A549 (cell line): ENCODE data around the gene RPS16. TPM values are rescaled to one million over a fixed set of nuclear protein-coding genes. Genes with fewer than 3 reads are reported as not detected.
A peak's percentile ranks its signal among the peaks of the same experiment; 100 is the strongest.

ENCODE experiments used
- ATAC-seq, 2 experiments: fragments of 200-7000 bp in 1 of 2; fragments of >200 bp in 1 of 2; cut with Nextera tagmentation in 1 of 2; cut with Tn5 transposase in 1 of 2; 3 replicates each; pipeline versions ENCODE4 v1.8.0 to v1.9.1; 2018 to 2020; ENCODE audit warnings: mild to moderate bottlenecking in 1 of 2, moderate library complexity in 1 of 2
- CTCF ChIA-PET: fragments of 300-600 bp; sonication (Branson Sonifier 250); formaldehyde crosslinking; extraction: SDS; loops from one replicate; lab custom pipeline; 2021; ENCODE audit warnings: antibody characterized with exemption, inconsistent platforms; lab: Yijun Ruan, JAX
- POLR2A ChIA-PET: fragments of 350-600 bp; formaldehyde crosslinking; extraction: SDS; loops from one replicate; lab custom pipeline; 2021; ENCODE audit warnings: antibody characterized with exemption, inconsistent platforms; lab: Yijun Ruan, JAX
- DNase-seq, 2 experiments: peaks; one replicate each; pipeline versions ENCODE4 v3.0.0 to v3.0.0-alpha.2; 2011 to 2016; ENCODE audit warnings: low read depth in 1 of 2, low spot score in 1 of 2
- FAIRE-seq: peaks from 2 replicates; lab custom pipeline; 2011; peaks lifted over from hg19 to GRCh38; lab: Jason Lieb, UNC
- H3K27ac ChIP-seq, 2 experiments: fragments of >200 bp; sonication (Bioruptor Twin); formaldehyde crosslinking; 3 replicates each; pipeline ENCODE4 v1.5.1; 2016 to 2017
- H3K4me1 ChIP-seq: fragments of >200 bp; sonication (Bioruptor Twin); formaldehyde crosslinking; 3 replicates; pipeline ENCODE4 v1.6.1; 2016
- H3K4me2 ChIP-seq: fragments of >200 bp; sonication (Bioruptor Twin); formaldehyde crosslinking; 3 replicates; pipeline ENCODE4 v1.6.1; 2016
- H3K4me3 ChIP-seq: fragments of >200 bp; sonication (Bioruptor Twin); formaldehyde crosslinking; 3 replicates; pipeline ENCODE4 v1.5.1; 2016
- H3K9me3 ChIP-seq: fragments of >200 bp; sonication (Bioruptor Twin); formaldehyde crosslinking; 3 replicates; pipeline ENCODE4 v1.6.1; 2016
- ATOH8 ChIP-seq: fragments of 250-450 bp; sonication (Bioruptor Pico); IDR thresholded peaks from 2 replicates; pipeline ENCODE4 v1.5.0; 2020; ENCODE audit warnings: low read depth, mild to moderate bottlenecking, moderate library complexity
- BHLHE40 ChIP-seq: IDR thresholded peaks from 2 replicates; pipeline ENCODE4 v1.6.1; 2012; ENCODE audit warnings: low read depth, low read length, inconsistent platforms
- CHD4 ChIP-seq: fragments of 200-600 bp; sonication (generic); IDR thresholded peaks from 2 replicates; pipeline ENCODE4 v1.6.1; 2016; ENCODE audit warnings: antibody characterized with exemption, mild to moderate bottlenecking, borderline replicate concordance
- E2F6 ChIP-seq: IDR thresholded peaks from 2 replicates; pipeline ENCODE4 v1.6.1; 2012; ENCODE audit warnings: low read depth, borderline replicate concordance
- EHF ChIP-seq: fragments of 250-450 bp; sonication (Bioruptor Pico); IDR thresholded peaks from 2 replicates; pipeline ENCODE4 v1.5.0; 2020; ENCODE audit warnings: mild to moderate bottlenecking
- FOSB ChIP-seq: fragments of 250-450 bp; sonication (Bioruptor Pico); IDR thresholded peaks from 2 replicates; pipeline ENCODE4 v1.5.0; 2020; ENCODE audit warnings: mild to moderate bottlenecking, moderate library complexity
- FOSL2 ChIP-seq, 2 experiments: fragments of 450-650 bp in 1 of 2; fragments of >200 bp in 1 of 2; sonication (Bioruptor Twin) in 1 of 2; formaldehyde crosslinking; IDR thresholded peaks; 2 replicates each; pipeline versions ENCODE4 v1.5.0 to v1.6.1; 2016 to 2020; ENCODE audit warnings: mild to moderate bottlenecking in 1 of 2, moderate library complexity in 1 of 2
- HDAC2 ChIP-seq: fragments of 200-600 bp; sonication (generic); IDR thresholded peaks from 2 replicates; pipeline ENCODE4 v1.6.1; 2016
- HMGXB4 ChIP-seq: fragments of 250-450 bp; sonication (Bioruptor Pico); IDR thresholded peaks from 2 replicates; pipeline ENCODE4 v1.5.0; 2021; ENCODE audit warnings: mild to moderate bottlenecking, moderate library complexity, borderline replicate concordance
- JUNB ChIP-seq: fragments of >200 bp; sonication (Bioruptor Twin); formaldehyde crosslinking; IDR thresholded peaks from 2 replicates; pipeline ENCODE4 v1.6.1; 2016
- MAFK ChIP-seq: fragments of 450-650 bp; IDR thresholded peaks from 2 replicates; pipeline ENCODE4 v1.6.1; 2014; ENCODE audit not compliant: partially characterized antibody
- NFE2L2 ChIP-seq: fragments of 150-350 bp; conservative IDR thresholded peaks from 2 replicates; pipeline ENCODE4 v1.6.1; 2014; ENCODE audit warnings: low read length
- RAD21 ChIP-seq, 2 experiments: fragments of >200 bp in 1 of 2; sonication (Bioruptor Twin) in 1 of 2; formaldehyde crosslinking in 1 of 2; IDR thresholded peaks in 1 of 2; conservative IDR thresholded peaks in 1 of 2; 2 replicates in 1 of 2; 3 replicates in 1 of 2; pipeline ENCODE4 v1.6.1; 2012 to 2018; ENCODE audit warnings: inconsistent platforms in 1 of 2
- SMC3 ChIP-seq: fragments of >200 bp; sonication (Bioruptor Twin); formaldehyde crosslinking; IDR thresholded peaks from 3 replicates; pipeline ENCODE4 v1.6.1; 2018; ENCODE audit warnings: inconsistent platforms
- SREBF2 ChIP-seq: fragments of 450-650 bp; IDR thresholded peaks from 2 replicates; pipeline ENCODE4 v1.6.1; 2014; ENCODE audit warnings: mild to moderate bottlenecking, moderate library complexity
- TFCP2L1 ChIP-seq: fragments of 250-450 bp; sonication (Bioruptor Pico); IDR thresholded peaks from 2 replicates; pipeline ENCODE4 v1.5.0; 2021; ENCODE audit warnings: mild to moderate bottlenecking
- TP53 ChIP-seq: fragments of 250-450 bp; sonication (Bioruptor Pico); IDR thresholded peaks from 2 replicates; pipeline ENCODE4 v1.5.0; 2021; ENCODE audit warnings: mild to moderate bottlenecking, moderate library complexity
- ZFP36 ChIP-seq: fragments of 450-650 bp; IDR thresholded peaks from 2 replicates; pipeline ENCODE4 v1.6.1; 2014; ENCODE audit warnings: borderline replicate concordance; ENCODE audit not compliant: partially characterized antibody
- ZSCAN20 ChIP-seq: fragments of 250-450 bp; sonication (Bioruptor Pico); IDR thresholded peaks from 2 replicates; pipeline ENCODE4 v1.8.0; 2022; ENCODE audit warnings: mild to moderate bottlenecking, moderate library complexity
- WGBS: methylation state at CpG from one replicate; pipeline ENCODE4 v1.1.6; 2017; ENCODE audit errors: missing lambda C conversion rate; 5-methylcytosine and 5-hydroxymethylcytosine counted together
- polyA plus RNA-seq, 4 experiments: library from polyadenylated mRNA; depleted of rRNA in 3 of 4; stranded (reverse); fragments of >200 nt; fragmentation: RNase III in 1 of 4; extraction: RNeasy Plus Mini Kit Qiagen cat#74134 plus additional on column Dnase treatment in 1 of 4; gene quantifications; 2 replicates in 3 of 4; 3 replicates in 1 of 4; pipeline ENCODE4 v1.2.3, GENCODE V29; 2011 to 2017
- TF ChIP-seq, protein P1 (sequence below): fragments of >200 bp; sonication (Bioruptor Twin); formaldehyde crosslinking; IDR thresholded peaks from 3 replicates; pipeline ENCODE4 v1.5.1; 2016
- TF ChIP-seq, protein P2 (sequence below): fragments of >200 bp; sonication (Bioruptor Twin); formaldehyde crosslinking; IDR thresholded peaks from 2 replicates; pipeline ENCODE4 v1.6.1; 2016

RPS16 gene
- polyA plus RNA-seq, 2 of the 4 experiments (the other 2 are of a cell fraction): 4,348 to 4,855 TPM

- TF ChIP-seq ATOH8 (CRISPR knock-in tag) (no peak; the same call in 1 of the 2 replicates), TFCP2L1 (0 out of 2 replicates have a peak, but pooled peaks have one; percentile 72), BHLHE40 (no peak), HDAC2 (no peak), NFE2L2 (0 out of 2 replicates have a peak, but pooled peaks have one; percentile 21)
Observed at GRCh38 chr19:39411081-39411831, 24.5 kb downstream of the RPS16 start (continued).

- Histone ChIP-seq H3K4me2 (peak overlapping the region; percentile 95), H3K27ac (peak overlapping the region; percentile 94 to 99), H3K9me3 (no peaks in the 10 kb centered on the region), H3K4me3 (peak overlapping the region; percentile 76), H3K4me1 (peaks cover 48% of the 10 kb centered on the region)
- WGBS: 81% methylated on average over 1 of the region's 1 CpG
- ChIA-PET CTCF (interaction anchor here (0.6 to 2.3 kb wide), 23 partner anchors 11 to 1004 kb away, joined by 3 to 484 read pairs (median 8); partner anchors contain the start of genes EID2B, MED29, PAF1 and RPS16), POLR2A (interaction anchor here (2.2 to 2.3 kb wide), 3 partner anchors 8 to 25 kb away, joined by 42 to 45 read pairs (median 42); partner anchors contain the start of gene RPS16)
- DNase-seq (no peak), FAIRE-seq (peak; percentile 67), ATAC-seq (no peak)
- TF ChIP-seq RAD21 (conservative IDR thresholded peaks at IDR 0.05 in 1 of 2, IDR thresholded peaks at IDR 0.05 in 1 of 2): no peak
- 0 out of 2 replicates have a peak, but pooled peaks have one; percentile 12 for TF ChIP-seq TFCP2L1
- TF ChIP-seq ATOH8 (CRISPR knock-in tag): 0 out of 2 replicates have a peak, but pooled peaks have one; percentile 43
Observed at GRCh38 chr19:39410831-39411080, 25.0 kb downstream of the RPS16 start.

DNA sequence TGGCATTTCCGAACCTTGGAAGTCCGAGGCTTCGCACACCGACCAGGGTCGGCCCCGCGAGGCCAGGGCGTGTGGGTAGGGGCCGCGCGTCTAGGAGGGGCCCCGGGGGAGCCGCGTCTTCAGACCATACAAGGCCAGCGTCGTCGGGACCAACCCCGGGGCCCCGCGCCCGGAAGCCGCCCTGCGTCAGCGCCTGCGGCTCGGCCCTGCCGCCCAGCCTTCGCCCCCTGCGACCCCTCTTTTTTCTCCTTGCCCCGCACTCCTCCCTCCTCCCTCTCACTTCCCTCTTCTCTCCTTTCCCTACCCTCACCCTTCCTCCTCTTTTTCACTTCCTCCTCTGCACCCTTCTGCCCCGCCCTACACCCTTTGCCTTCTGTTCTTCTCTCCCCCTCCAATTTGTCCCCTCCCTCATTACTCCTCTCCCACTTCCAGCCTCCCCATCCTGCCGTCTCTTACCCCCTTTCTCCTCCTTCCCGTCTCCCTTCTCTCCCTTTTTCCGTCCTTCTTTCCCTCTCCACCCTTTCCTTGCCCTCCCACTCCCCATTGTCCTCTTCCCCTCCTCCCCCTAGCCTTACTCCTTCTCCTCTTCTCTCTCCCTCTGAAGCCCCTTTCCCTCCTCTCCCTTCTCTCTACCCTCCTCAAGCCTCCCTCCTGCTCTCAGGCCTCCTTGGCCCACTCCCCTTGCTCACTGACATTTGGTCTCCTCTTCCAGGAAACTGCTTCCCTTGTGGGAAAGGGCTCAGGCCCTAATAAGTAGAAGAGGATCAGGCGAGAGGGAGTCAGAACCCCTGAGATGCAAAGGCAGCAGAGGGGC, 25.5 kb downstream of the RPS16 start:
- Histone ChIP-seq H3K4me3 (peak overlapping the region; percentile 76), H3K9me3 (no peaks in the 10 kb centered on the region), H3K27ac (peak overlapping the region; percentile 94 to 99), H3K4me2 (peak overlapping the region; percentile 95), H3K4me1 (peaks cover 53% of the 10 kb centered on the region)
- DNase-seq: peak in 1 of 2 experiments; percentile 75
- ChIA-PET POLR2A (interaction anchor here (1.2 kb wide), 1 partner anchor 9 kb away, joined by 9 read pairs; no protein-coding TSS in a partner anchor), CTCF (interaction anchor here (4.4 kb wide), 1 partner anchor 12 kb away, joined by 149 read pairs; no protein-coding TSS in a partner anchor)
- FAIRE-seq: no peak
- ATAC-seq: peak in 1 of 2 experiments; percentile 6; a peak in 3 of 6 replicates
- 5% methylated on average over 35 of the region's 35 CpGs for WGBS
- TF ChIP-seq E2F6 (peak; percentile 67; the same call in 1 of the 2 replicates), CHD4 (no peak), NFE2L2 (no peak), ZFP36 (no peak), JUNB (no peak), FOSL2 (IDR thresholded peaks at IDR 0.05) (no peak), FOSL2 (CRISPR knock-in tag; IDR thresholded peaks at IDR 0.05) (peak; percentile 42), SREBF2 (no peak), TP53 (CRISPR knock-in tag) (peak; percentile 98), ZSCAN20 (CRISPR knock-in tag) (no peak), HMGXB4 (CRISPR knock-in tag) (peak; percentile 88), SMC3 (no peak), FOSB (peak; percentile 96; the same call in 1 of the 2 replicates), EHF (peak; percentile 88; the same call in 1 of the 2 replicates), MAFK (no peak)
- TF ChIP-seq, protein P1, sequence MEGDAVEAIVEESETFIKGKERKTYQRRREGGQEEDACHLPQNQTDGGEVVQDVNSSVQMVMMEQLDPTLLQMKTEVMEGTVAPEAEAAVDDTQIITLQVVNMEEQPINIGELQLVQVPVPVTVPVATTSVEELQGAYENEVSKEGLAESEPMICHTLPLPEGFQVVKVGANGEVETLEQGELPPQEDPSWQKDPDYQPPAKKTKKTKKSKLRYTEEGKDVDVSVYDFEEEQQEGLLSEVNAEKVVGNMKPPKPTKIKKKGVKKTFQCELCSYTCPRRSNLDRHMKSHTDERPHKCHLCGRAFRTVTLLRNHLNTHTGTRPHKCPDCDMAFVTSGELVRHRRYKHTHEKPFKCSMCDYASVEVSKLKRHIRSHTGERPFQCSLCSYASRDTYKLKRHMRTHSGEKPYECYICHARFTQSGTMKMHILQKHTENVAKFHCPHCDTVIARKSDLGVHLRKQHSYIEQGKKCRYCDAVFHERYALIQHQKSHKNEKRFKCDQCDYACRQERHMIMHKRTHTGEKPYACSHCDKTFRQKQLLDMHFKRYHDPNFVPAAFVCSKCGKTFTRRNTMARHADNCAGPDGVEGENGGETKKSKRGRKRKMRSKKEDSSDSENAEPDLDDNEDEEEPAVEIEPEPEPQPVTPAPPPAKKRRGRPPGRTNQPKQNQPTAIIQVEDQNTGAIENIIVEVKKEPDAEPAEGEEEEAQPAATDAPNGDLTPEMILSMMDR: no peak
- TF ChIP-seq, protein P2, sequence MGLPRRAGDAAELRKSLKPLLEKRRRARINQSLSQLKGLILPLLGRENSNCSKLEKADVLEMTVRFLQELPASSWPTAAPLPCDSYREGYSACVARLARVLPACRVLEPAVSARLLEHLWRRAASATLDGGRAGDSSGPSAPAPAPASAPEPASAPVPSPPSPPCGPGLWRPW: no peak
